GM11168 (cell line): ENCODE results near the gene FGB.

Experiments
- in situ Hi-C: fragments of 300-500 bp; cut with MboI; formaldehyde crosslinking; loops from one replicate; pipeline ENCODE4 v1.12.0; 2022; ENCODE audit warnings: low sequenced_read_pairs; ENCODE audit not compliant: unreplicated experiment

The FGB gene

GRCh38 chr4:154564311-154564710, 1.5 kb downstream of the FGB start:
- in situ Hi-C loops = no loop called here

GRCh38 chr4:154565704-154566103, 2.9 kb downstream of the FGB start:
- in situ Hi-C loops = no loop called here

GRCh38 chr4:154566639-154567204, 3.9 kb downstream of the FGB start:
- in situ Hi-C loops = no loop called here

- in situ Hi-C loops = no loop called here
Measured at GRCh38 chr4:154569028-154569427, 6.2 kb downstream of the FGB start.

- in situ Hi-C loops = no loop called here
Measured at GRCh38 chr4:154569584-154569983, 6.8 kb downstream of the FGB start.

GRCh38 chr4:154573190-154573870, 10.5 kb downstream of the FGB start:
- in situ Hi-C loops = no loop called here

GRCh38 chr4:154574311-154574710, 11.5 kb downstream of the FGB start:
- in situ Hi-C loops = no loop called here

- in situ Hi-C loops = no loop called here
Measured at GRCh38 chr4:154577324-154577723, 14.5 kb downstream of the FGB start.

- in situ Hi-C loops = no loop called here
Measured at GRCh38 chr4:154578919-154579318, 16.1 kb downstream of the FGB start.

- in situ Hi-C loops = no loop called here
Measured at GRCh38 chr4:154579927-154580326, 17.1 kb downstream of the FGB start.

GRCh38 chr4:154582723-154583122, 19.9 kb downstream of the FGB start:
- in situ Hi-C loops = no loop called here

GRCh38 chr4:154583230-154583629, 20.4 kb downstream of the FGB start:
- in situ Hi-C loops = no loop called here

GRCh38 chr4:154583677-154584076, 20.9 kb downstream of the FGB start:
- in situ Hi-C loops = no loop called here

GRCh38 chr4:154584259-154584658, 21.4 kb downstream of the FGB start:
- in situ Hi-C loops = no loop called here

- in situ Hi-C loops = no loop called here
Measured at GRCh38 chr4:154585369-154586018, 22.7 kb downstream of the FGB start.

GRCh38 chr4:154586296-154587033, 23.7 kb downstream of the FGB start:
- in situ Hi-C loops = no loop called here

GRCh38 chr4:154588198-154588597, 25.4 kb downstream of the FGB start:
- in situ Hi-C loops = no loop called here

GRCh38 chr4:154589296-154590197, 26.7 kb downstream of the FGB start:
- in situ Hi-C loops = no loop called here

GRCh38 chr4:154590329-154591006, 27.7 kb downstream of the FGB start, which contains the start of gene FGA:
Gene FGA, minus strand, starts transcription at chr4:154590742. Its CDS starts 55 bp downstream, at chr4:154590687.
- in situ Hi-C loops = no loop called here
